ENCODE measurements around the gene PEX26. TPM values are rescaled to one million over a fixed set of nuclear protein-coding genes. Genes with fewer than 3 reads are reported as not detected.
A peak's percentile ranks its signal among the peaks of the same experiment; 100 is the strongest.

Gene PEX26
- total and polyA plus RNA-seq, 9 of the 15 experiments (the other 6 are each of a cell fraction or from before 2014, with no cell fraction given), result 0.35 to 39.6 (median 17.4) TPM

DNA sequence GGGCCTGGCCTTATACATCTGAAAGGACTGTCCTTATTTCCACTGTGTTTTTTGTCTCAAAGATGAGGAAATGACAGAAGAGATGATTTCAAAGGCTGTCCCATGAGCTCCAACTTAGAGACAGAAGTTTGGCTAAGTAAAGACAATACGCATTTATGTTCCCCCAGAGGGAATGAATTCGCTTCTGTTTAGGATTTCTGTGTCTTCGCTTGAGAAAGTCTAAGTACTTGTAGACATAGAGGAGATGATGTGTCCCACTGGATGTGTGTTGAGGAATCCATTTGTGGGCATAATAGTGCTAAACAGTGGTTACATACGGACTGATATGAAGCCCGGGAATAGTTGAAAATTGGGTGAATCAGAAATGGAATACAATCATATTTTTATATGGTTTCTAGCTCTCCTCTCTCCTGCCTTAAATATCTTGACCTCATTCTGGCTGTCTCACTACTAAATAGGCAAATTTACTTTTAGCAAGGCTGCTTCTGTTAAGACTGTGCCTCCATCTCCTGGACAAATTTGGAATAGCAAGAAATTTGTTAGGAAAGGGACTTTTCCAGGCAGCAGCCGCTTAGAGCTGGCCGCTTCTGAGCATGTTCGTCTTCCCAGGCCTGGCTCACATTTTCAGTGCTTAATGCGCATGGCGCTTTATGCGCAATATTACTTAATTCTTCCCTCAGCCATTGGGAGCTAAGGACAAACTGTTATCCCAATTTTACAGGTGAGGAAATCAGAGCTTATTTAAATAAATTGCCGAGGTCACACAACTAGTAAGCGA lies 1.9 kb upstream of the PEX26 start (continued):
- TF ChIP-seq, protein P1, sequence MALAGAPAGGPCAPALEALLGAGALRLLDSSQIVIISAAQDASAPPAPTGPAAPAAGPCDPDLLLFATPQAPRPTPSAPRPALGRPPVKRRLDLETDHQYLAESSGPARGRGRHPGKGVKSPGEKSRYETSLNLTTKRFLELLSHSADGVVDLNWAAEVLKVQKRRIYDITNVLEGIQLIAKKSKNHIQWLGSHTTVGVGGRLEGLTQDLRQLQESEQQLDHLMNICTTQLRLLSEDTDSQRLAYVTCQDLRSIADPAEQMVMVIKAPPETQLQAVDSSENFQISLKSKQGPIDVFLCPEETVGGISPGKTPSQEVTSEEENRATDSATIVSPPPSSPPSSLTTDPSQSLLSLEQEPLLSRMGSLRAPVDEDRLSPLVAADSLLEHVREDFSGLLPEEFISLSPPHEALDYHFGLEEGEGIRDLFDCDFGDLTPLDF (CRISPR knock-in tag; IDR thresholded peaks at IDR 0.05), result 0 out of 2 replicates have a peak, but pooled peaks have one; percentile 34
- no peak for TF ChIP-seq TARDBP (IDR thresholded peaks at IDR 0.05)
- no peak for TF ChIP-seq SMAD3 (CRISPR knock-in tag; conservative IDR thresholded peaks at IDR 0.05)

DNA sequence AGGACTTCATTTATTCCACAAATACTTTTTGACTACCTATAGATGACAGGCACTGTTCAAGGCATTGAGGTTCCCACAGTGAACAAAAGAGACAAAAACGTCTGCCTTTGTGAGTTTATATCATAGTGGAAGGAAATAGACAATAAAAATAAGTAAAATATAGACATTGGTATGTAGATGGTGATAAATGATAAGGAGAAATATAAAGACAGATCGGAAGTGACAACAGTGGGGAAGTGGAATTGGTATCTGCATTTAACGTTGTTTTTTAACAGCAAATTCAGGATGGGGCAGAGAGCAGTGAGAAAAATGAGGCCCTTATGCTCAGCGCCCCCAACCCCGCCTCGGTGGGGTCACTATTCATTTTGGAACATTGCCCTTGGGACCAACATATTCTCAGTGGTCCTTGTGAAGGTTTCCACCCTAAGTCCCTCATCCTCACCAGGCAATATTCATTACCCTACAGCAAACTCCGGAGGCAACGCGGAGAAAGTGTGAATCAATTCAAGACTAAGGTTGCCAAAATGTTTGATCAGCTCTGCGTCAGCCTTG lies 627 bp upstream of the PEX26 start:
- H3K27me3 ChIP-seq (ENCODE audit: control insufficient read depth in 2 of 2, insufficient read depth in 2 of 2, low read length in 2 of 2), result no peaks in the 10 kb centered on the region; a peak in 1 of 5 replicates
- H3K4me2 ChIP-seq (ENCODE audit: insufficient read depth, low read length), result peak overlapping the region; percentile 97
- peaks cover 5 to 9% of the 10 kb centered on the region in 2 experiments; a peak in 4 of 5 replicates for H3K4me1 ChIP-seq (replicated peaks in 1 of 2; ENCODE audit: control insufficient read depth in 2 of 2, insufficient read depth in 2 of 2, low read length in 2 of 2)
- in situ Hi-C loops (cut with MboI) (loop anchor here (10.0 kb wide), 1 partner anchor 522 kb away; no protein-coding TSS in a partner anchor), intact Hi-C loops (cut with micrococcal nuclease) (loop anchor here (2.0 to 5.0 kb wide), 5 partner anchors 50 to 290 kb away; no protein-coding TSS in a partner anchor)
- H3K9ac ChIP-seq (ENCODE audit: insufficient read depth in 1 of 2, low read depth in 2 of 2, low read length in 2 of 2), result peak overlapping the region; percentile 88 to 89
- ChIA-PET CTCF (ENCODE audit: low intra/inter-chr PET ratio) (interaction anchor here (2.4 to 4.6 kb wide), 3 partner anchors 77 to 246 kb away, joined by 9 to 82 read pairs (median 19); no protein-coding TSS in a partner anchor), POLR2A (interaction anchor here (0.6 to 2.4 kb wide), 15 partner anchors 11 to 659 kb away, joined by 3 to 7 read pairs (median 4); partner anchors contain the start of gene MICAL3)
- BruUV-seq (replicated peaks), result TSS peak; percentile 94
- peak overlapping the region; percentile 55 for H3K27ac ChIP-seq (ENCODE audit: extremely low read depth, low read depth, low read length)
- H2AFZ ChIP-seq (ENCODE audit: low read depth, low read length), result peak overlapping the region; percentile 93
- ATAC-seq (no peak), DNase-seq (ENCODE audit: extremely low read depth in 1 of 4, low spot score in 3 of 4) (no peak), FAIRE-seq (no peak)
- peaks cover 28% of the 10 kb centered on the region for H3K36me3 ChIP-seq (ENCODE audit: control insufficient read depth, insufficient read depth, low read length)
- no peaks in the 10 kb centered on the region; the same call in 1 of the 2 replicates for H4K20me1 ChIP-seq (replicated peaks; ENCODE audit: control insufficient read depth, insufficient read depth, low read length)
- peaks cover 33% of the 10 kb centered on the region for H3K79me2 ChIP-seq (ENCODE audit: control insufficient read depth, insufficient read depth, low read length)
- no peaks in the 10 kb centered on the region for H3K9me1 ChIP-seq (ENCODE audit: control insufficient read depth, insufficient read depth, low read length)
- WGBS (ENCODE audit: insufficient coverage, low coverage, missing lambda C conversion rate), result 2% methylated on average over 10 of the region's 10 CpGs
- H3K4me3 ChIP-seq, result peak overlapping the region; percentile 84
- no peaks in the 10 kb centered on the region for H3K9me3 ChIP-seq (replicated peaks; ENCODE audit: control insufficient read depth, insufficient read depth, low read depth, low read length)
- 0 out of 4 replicates have a peak, but pooled peaks of 1 of the 2 experiments have one; percentile 3 for TF ChIP-seq NONO (IDR thresholded peaks at IDR 0.05; ENCODE audit: low read depth in 2 of 2, low read length in 1 of 2)
- no peak for TF ChIP-seq TFAP4 (CRISPR knock-in tag; IDR thresholded peaks at IDR 0.05; ENCODE audit: borderline replicate concordance)
- peak; percentile 72 for TF ChIP-seq ZNF766 (CRISPR knock-in tag; conservative IDR thresholded peaks at IDR 0.05)
- peak; percentile 38; the same call in 1 of the 2 replicates for TF ChIP-seq SMARCA4 (IDR thresholded peaks at IDR 0.05)
- no peak for TF ChIP-seq NR2C1 (IDR thresholded peaks at IDR 0.05)
- TF ChIP-seq NR2C1 (tag; IDR thresholded peaks at IDR 0.05), result no peak
- no peak for TF ChIP-seq ETV5 (CRISPR knock-in tag; IDR thresholded peaks at IDR 0.05; ENCODE audit: low read depth)
- TF ChIP-seq CEBPZ (IDR thresholded peaks at IDR 0.05; ENCODE audit: borderline replicate concordance, low read depth, low read length), result no peak
- peak in 1 of 2 experiments; percentile 41; a peak in 1 of 4 replicates for TF ChIP-seq ARNT (IDR thresholded peaks at IDR 0.05)
- TF ChIP-seq SNIP1 (IDR thresholded peaks at IDR 0.05; ENCODE audit: low read depth), result no peak
